Measurements from ENCODE around the gene PIGS.
"Not testable (repeated sequence)": the region's sequence is repeated elsewhere in the genome, so short reads cannot be mapped to it uniquely, and the experiment has no call there.

- TF ChIP-seq CTCF (IDR thresholded peaks at IDR 0.05; ENCODE audit: low read length); EZH2 (IDR thresholded peaks at IDR 0.05; ENCODE audit: borderline replicate concordance, low read length): not testable (repeated sequence)
Observed at GRCh38 chr17:28522281-28522680, 49.0 kb downstream of the PIGS start.
